SK-N-SH treated with all-trans-retinoic acid at 6 μM for 48 hours (cell line): ENCODE data around the gene TMEM151B.

Experiments used
- BACH2 ChIP-seq: fragments of 250-450 bp; sonication (Bioruptor Pico); IDR thresholded peaks from 2 replicates; pipeline ENCODE4 v1.9.0; 2021; ENCODE audit warnings: mild to moderate bottlenecking, borderline replicate concordance
- GLIS3 ChIP-seq: fragments of 250-450 bp; sonication (Bioruptor Pico); IDR thresholded peaks from 2 replicates; pipeline ENCODE4 v1.5.0; 2020; ENCODE audit warnings: mild to moderate bottlenecking, moderate library complexity
- OSR1 ChIP-seq: fragments of 250-450 bp; sonication (Bioruptor Pico); IDR thresholded peaks from 2 replicates; pipeline ENCODE4 v1.8.0; 2022; ENCODE audit warnings: moderate library complexity, mild to moderate bottlenecking, inconsistent platforms
- PATZ1 ChIP-seq: fragments of 250-450 bp; sonication (Bioruptor Pico); IDR thresholded peaks from 2 replicates; pipeline ENCODE4 v1.8.0; 2020; ENCODE audit warnings: mild to moderate bottlenecking, moderate library complexity, borderline replicate concordance
- RARB ChIP-seq: fragments of 250-450 bp; sonication (Bioruptor Pico); IDR thresholded peaks from 2 replicates; pipeline ENCODE4 v1.8.0; 2021; ENCODE audit warnings: mild to moderate bottlenecking, moderate library complexity
- SNAI2 ChIP-seq: fragments of 250-450 bp; sonication (Bioruptor Pico); IDR thresholded peaks from 2 replicates; pipeline ENCODE4 v1.5.0; 2020; ENCODE audit warnings: mild to moderate bottlenecking, moderate library complexity
- TCF4 ChIP-seq: fragments of 250-450 bp; sonication (Bioruptor Pico); IDR thresholded peaks from 2 replicates; pipeline ENCODE4 v1.8.0; 2021; ENCODE audit warnings: mild to moderate bottlenecking, moderate library complexity, borderline replicate concordance
- TOX ChIP-seq: fragments of 250-450 bp; sonication (Bioruptor Pico); IDR thresholded peaks from 2 replicates; pipeline ENCODE4 v1.8.0; 2021; ENCODE audit warnings: mild to moderate bottlenecking, moderate library complexity, borderline replicate concordance
- TSHZ2 ChIP-seq: fragments of 250-450 bp; sonication (Bioruptor Pico); IDR thresholded peaks from 2 replicates; pipeline ENCODE4 v1.5.0; 2020; ENCODE audit warnings: mild to moderate bottlenecking, moderate library complexity
- ZC3H10 ChIP-seq: fragments of 250-450 bp; sonication (Bioruptor Pico); IDR thresholded peaks from 2 replicates; pipeline ENCODE4 v1.5.1; 2021; ENCODE audit warnings: mild to moderate bottlenecking, moderate library complexity
- ZFP3 ChIP-seq: fragments of 250-450 bp; sonication (Bioruptor Pico); IDR thresholded peaks from 2 replicates; pipeline ENCODE4 v1.5.0; 2020; ENCODE audit warnings: mild to moderate bottlenecking, moderate library complexity
- ZNF565 ChIP-seq: fragments of 450-650 bp; formaldehyde crosslinking; conservative IDR thresholded peaks from 2 replicates; pipeline ENCODE4 v1.5.0; 2020; ENCODE audit warnings: low read depth, mild to moderate bottlenecking, moderate library complexity
- ZNF70 ChIP-seq: fragments of 450-650 bp; formaldehyde crosslinking; IDR thresholded peaks from 2 replicates; pipeline ENCODE4 v1.5.0; 2020; ENCODE audit warnings: mild to moderate bottlenecking, moderate library complexity

GRCh38 chr6:44257025-44257752 lies 13.1 kb upstream of the TMEM151B start, which contains the start of gene SLC35B2:
- TF ChIP-seq TOX: no peak
- no peak for TF ChIP-seq ZNF565 (CRISPR knock-in tag)
- TF ChIP-seq PATZ1: peak; percentile 95
- TF ChIP-seq OSR1 (CRISPR knock-in tag): no peak
- TF ChIP-seq TCF4 (CRISPR knock-in tag): no peak
- TF ChIP-seq GLIS3 (CRISPR knock-in tag): no peak
- TF ChIP-seq RARB (CRISPR knock-in tag): no peak
- TF ChIP-seq SNAI2 (CRISPR knock-in tag): no peak
- TF ChIP-seq ZC3H10 (CRISPR knock-in tag): no peak
- TF ChIP-seq BACH2 (CRISPR knock-in tag): no peak
- no peak; the same call in 1 of the 2 replicates for TF ChIP-seq TSHZ2 (CRISPR knock-in tag)
- 0 out of 2 replicates have a peak, but pooled peaks have one; percentile 19 for TF ChIP-seq ZFP3 (CRISPR knock-in tag)
- TF ChIP-seq ZNF70: no peak
